BLaER1 treated with 17β-estradiol and CSF1 and Interleukin-3, amounts not matched to agents 10 nM and 100 nM (cell line): ENCODE results near the gene MEIS2.

Experiments
- H3K27ac ChIP-seq, 11 experiments: shearing (Covaris generic); formaldehyde crosslinking; 2 replicates each; pipeline ENCODE4 v1.8.1; 2022
- H3K27me3 ChIP-seq, 11 experiments: shearing (Covaris generic); formaldehyde crosslinking; 2 replicates each; pipeline ENCODE4 v1.8.1; 2022
- H3K36me3 ChIP-seq, 11 experiments: shearing (Covaris generic); formaldehyde crosslinking; 2 replicates each; pipeline ENCODE4 v1.8.1; 2022
- H3K4me1 ChIP-seq, 10 experiments: shearing (Covaris generic); formaldehyde crosslinking; 2 replicates each; pipeline ENCODE4 v1.8.1; 2022
- H3K4me2 ChIP-seq, 11 experiments: shearing (Covaris generic); formaldehyde crosslinking; 2 replicates each; pipeline ENCODE4 v1.8.1; 2022
- H3K4me3 ChIP-seq, 10 experiments: shearing (Covaris generic); formaldehyde crosslinking; 2 replicates each; pipeline ENCODE4 v1.8.1; 2022
- H3K9ac ChIP-seq, 11 experiments: shearing (Covaris generic); formaldehyde crosslinking; 2 replicates each; pipeline ENCODE4 v1.8.1; 2022
- H3K9me3 ChIP-seq, 11 experiments: shearing (Covaris generic); formaldehyde crosslinking; replicated peaks in 1 of 11; 2 replicates each; pipeline ENCODE4 v1.8.1; 2022
- H4K20me1 ChIP-seq, 11 experiments: shearing (Covaris generic); formaldehyde crosslinking; 2 replicates each; pipeline ENCODE4 v1.8.1; 2022
- Cebpa-rat ChIP-seq, 11 experiments: shearing (Covaris generic); IDR thresholded peaks; 2 replicates each; pipeline ENCODE4 v1.8.1; 2022

MEIS2 gene

GRCh38 chr15:37100109-37100965 is at the start of gene MEIS2:
Gene MEIS2, minus strand, starts transcription at chr15:37100549. Its CDS starts 1,083 bp downstream, at chr15:37099466.
- H3K27me3 ChIP-seq: peaks cover 98 to 100% (median 100%) of the 10 kb centered on the region in 11 experiments
- peak within 1 kb of the TSS; percentile 57 to 72 (median 64) for H3K4me3 ChIP-seq
- H3K27ac ChIP-seq: no peak within 1 kb of the TSS
- H3K4me2 ChIP-seq: peak within 1 kb of the TSS; percentile 80 to 97 (median 92)
- H3K36me3 ChIP-seq: no peaks in the 10 kb centered on the region
- TF ChIP-seq Cebpa-rat (IDR thresholded peaks at IDR 0.05): no peak
- H4K20me1 ChIP-seq: peaks cover 0 to 14% (median 0%) of the 10 kb centered on the region in 11 experiments; a peak in 7 of 22 replicates
- peaks cover 7 to 37% (median 24%) of the 10 kb centered on the region in 11 experiments; a peak in 16 of 22 replicates for H3K9me3 ChIP-seq
- H3K9ac ChIP-seq: peak within 1 kb of the TSS in 10 of 11 experiments; percentile 20 to 55 (median 44); a peak in 14 of 22 replicates
- H3K4me1 ChIP-seq: peaks cover 0 to 12% (median 6%) of the 10 kb centered on the region in 10 experiments; a peak in 10 of 20 replicates

GRCh38 chr15:37149146-37149545 is 48.8 kb upstream of the MEIS2 start:
- Histone ChIP-seq H3K4me2 (no peak overlapping the region), H3K4me1 (no peaks in the 10 kb centered on the region), H3K9ac (no peak overlapping the region), H3K27me3 (no peaks in the 10 kb centered on the region), H3K36me3 (no peaks in the 10 kb centered on the region), H3K4me3 (no peak overlapping the region), H3K27ac (no peak overlapping the region), H4K20me1 (no peaks in the 10 kb centered on the region), H3K9me3 (no peaks in the 10 kb centered on the region)
- no peak for TF ChIP-seq Cebpa-rat (IDR thresholded peaks at IDR 0.05)

- no peaks in the 10 kb centered on the region for H4K20me1 ChIP-seq
- H3K27me3 ChIP-seq: no peaks in the 10 kb centered on the region
- H3K27ac ChIP-seq: no peak overlapping the region
- no peak overlapping the region for H3K4me3 ChIP-seq
- no peak overlapping the region for H3K4me2 ChIP-seq
- TF ChIP-seq Cebpa-rat (IDR thresholded peaks at IDR 0.05): no peak
- H3K9ac ChIP-seq: no peak overlapping the region
- no peaks in the 10 kb centered on the region for H3K36me3 ChIP-seq
- no peaks in the 10 kb centered on the region for H3K9me3 ChIP-seq
- no peaks in the 10 kb centered on the region for H3K4me1 ChIP-seq
These were observed 48.4 kb upstream of the MEIS2 start for GRCh38 chr15:37148714-37149113.

- Histone ChIP-seq H4K20me1 (no peaks in the 10 kb centered on the region), H3K27ac (no peak overlapping the region), H3K36me3 (no peaks in the 10 kb centered on the region), H3K27me3 (no peaks in the 10 kb centered on the region), H3K4me3 (no peak overlapping the region), H3K9ac (no peak overlapping the region), H3K4me1 (peaks cover 0 to 4% (median 0%) of the 10 kb centered on the region in 10 experiments; a peak in 1 of 20 replicates), H3K4me2 (no peak overlapping the region), H3K9me3 (no peaks in the 10 kb centered on the region)
- TF ChIP-seq Cebpa-rat (IDR thresholded peaks at IDR 0.05): no peak
These were observed 43.0 kb upstream of the MEIS2 start for GRCh38 chr15:37143351-37143750.

GRCh38 chr15:37142371-37142770 is 42.0 kb upstream of the MEIS2 start:
- Histone ChIP-seq H3K9me3 (no peaks in the 10 kb centered on the region), H3K27ac (no peak overlapping the region), H3K9ac (no peak overlapping the region), H3K36me3 (no peaks in the 10 kb centered on the region), H3K27me3 (no peaks in the 10 kb centered on the region), H3K4me2 (no peak overlapping the region), H4K20me1 (no peaks in the 10 kb centered on the region), H3K4me3 (no peak overlapping the region), H3K4me1 (peaks cover 0 to 4% (median 0%) of the 10 kb centered on the region in 10 experiments; a peak in 1 of 20 replicates)
- TF ChIP-seq Cebpa-rat (IDR thresholded peaks at IDR 0.05): no peak

GRCh38 chr15:37140531-37141058 is 40.2 kb upstream of the MEIS2 start:
- Histone ChIP-seq H3K27ac (no peak overlapping the region), H3K4me1 (peaks cover 0 to 4% (median 0%) of the 10 kb centered on the region in 10 experiments; a peak in 1 of 20 replicates), H3K36me3 (no peaks in the 10 kb centered on the region), H3K4me3 (no peak overlapping the region), H3K9ac (no peak overlapping the region), H3K4me2 (no peak overlapping the region), H4K20me1 (no peaks in the 10 kb centered on the region), H3K27me3 (no peaks in the 10 kb centered on the region), H3K9me3 (no peaks in the 10 kb centered on the region)
- TF ChIP-seq Cebpa-rat (IDR thresholded peaks at IDR 0.05): no peak

- H3K4me3 ChIP-seq: no peak overlapping the region
- H3K4me1 ChIP-seq: peaks cover 0 to 4% (median 0%) of the 10 kb centered on the region in 10 experiments; a peak in 1 of 20 replicates
- H3K27me3 ChIP-seq: no peaks in the 10 kb centered on the region
- H3K4me2 ChIP-seq: no peak overlapping the region; a peak in 1 of 22 replicates
- no peaks in the 10 kb centered on the region for H4K20me1 ChIP-seq
- no peaks in the 10 kb centered on the region for H3K9me3 ChIP-seq
- no peak overlapping the region for H3K9ac ChIP-seq
- no peak overlapping the region for H3K27ac ChIP-seq
- TF ChIP-seq Cebpa-rat (IDR thresholded peaks at IDR 0.05): no peak
- H3K36me3 ChIP-seq: no peaks in the 10 kb centered on the region
These were observed 38.4 kb upstream of the MEIS2 start for GRCh38 chr15:37138591-37139215.

GRCh38 chr15:37137221-37137620 is 36.9 kb upstream of the MEIS2 start:
- Histone ChIP-seq H3K9me3 (no peaks in the 10 kb centered on the region), H3K27ac (no peak overlapping the region), H4K20me1 (no peaks in the 10 kb centered on the region), H3K4me1 (peaks cover 0 to 4% (median 0%) of the 10 kb centered on the region in 10 experiments; a peak in 1 of 20 replicates), H3K27me3 (no peaks in the 10 kb centered on the region), H3K36me3 (no peaks in the 10 kb centered on the region), H3K4me3 (no peak overlapping the region), H3K9ac (no peak overlapping the region), H3K4me2 (no peak overlapping the region)
- no peak for TF ChIP-seq Cebpa-rat (IDR thresholded peaks at IDR 0.05)

GRCh38 chr15:37136666-37137065 is 36.3 kb upstream of the MEIS2 start:
- Histone ChIP-seq H3K4me1 (peaks cover 0 to 4% (median 0%) of the 10 kb centered on the region in 10 experiments; a peak in 1 of 20 replicates), H3K4me3 (no peak overlapping the region), H3K9ac (no peak overlapping the region), H3K27ac (no peak overlapping the region), H3K9me3 (no peaks in the 10 kb centered on the region), H4K20me1 (no peaks in the 10 kb centered on the region), H3K27me3 (no peaks in the 10 kb centered on the region), H3K4me2 (no peak overlapping the region), H3K36me3 (no peaks in the 10 kb centered on the region)
- TF ChIP-seq Cebpa-rat (IDR thresholded peaks at IDR 0.05): no peak
